Measurements from ENCODE around the gene NRF1.

NRF1 gene

DNA sequence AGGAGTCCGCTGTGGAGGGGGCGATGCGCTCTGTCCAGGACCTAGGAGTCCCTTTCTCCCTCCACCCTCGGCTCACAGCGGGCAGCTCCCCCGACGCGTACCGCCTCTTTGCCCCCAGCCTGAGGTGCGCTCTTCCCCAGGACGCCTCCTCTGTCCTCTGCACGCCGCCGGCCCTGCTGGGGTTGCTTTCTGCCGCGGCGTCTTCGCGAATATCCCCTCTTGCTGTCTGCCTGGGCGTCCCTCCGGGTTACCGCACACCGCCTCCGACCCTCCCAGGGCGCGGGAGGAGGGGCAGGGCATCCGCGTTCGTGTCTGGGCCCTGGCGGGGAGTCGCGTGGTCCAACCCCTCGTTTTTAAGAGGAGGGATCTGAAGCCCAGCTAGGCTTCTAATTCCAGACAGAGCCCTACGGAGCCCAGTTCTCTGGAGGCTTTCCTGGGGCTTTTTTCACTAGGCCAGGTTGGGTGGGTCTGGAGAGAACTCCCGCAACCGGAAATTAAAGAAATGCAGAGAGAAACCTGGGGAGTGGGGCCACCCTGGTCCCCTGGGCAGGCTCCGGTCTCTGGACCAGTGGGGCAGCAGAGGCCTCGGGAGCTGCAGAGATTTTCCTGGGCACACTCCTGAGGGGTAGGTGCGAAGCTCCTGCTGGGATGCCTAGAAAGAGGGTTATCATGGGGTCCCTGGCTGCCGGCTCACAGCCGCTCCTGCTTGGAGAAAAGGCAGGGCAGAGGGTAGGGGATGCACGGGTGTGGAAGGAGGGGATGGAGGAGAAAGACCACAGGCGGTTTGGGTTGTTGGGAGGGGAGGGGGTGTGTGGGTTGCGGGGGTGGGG is 174.4 kb downstream of the NRF1 start:
- ChIA-PET CTCF (interaction anchor here (0.8 to 1.9 kb wide), 2 partner anchors 25 to 34 kb away, joined by 3 to 5 read pairs; no protein-coding TSS in a partner anchor), POLR2A (interaction anchor here (0.6 kb wide), 1 partner anchor 18 kb away, joined by 3 read pairs; no protein-coding TSS in a partner anchor)
- DNase-seq (ENCODE audit: extremely low spot score): no peak
- TF ChIP-seq CTCF (IDR thresholded peaks at IDR 0.05; ENCODE audit: control extremely low read depth, extremely low read depth, low read depth, missing control alignments): no peak

GRCh38 chr7:129786825-129787563 is 175.5 kb downstream of the NRF1 start:
- no peak for TF ChIP-seq CTCF (IDR thresholded peaks at IDR 0.05; ENCODE audit: control extremely low read depth, extremely low read depth, low read depth, missing control alignments)
- ChIA-PET POLR2A (no interaction called here), CTCF (interaction anchor here (1.9 kb wide), 1 partner anchor 33 kb away, joined by 5 read pairs; no protein-coding TSS in a partner anchor)
- DNase-seq (ENCODE audit: extremely low spot score): no peak

DNA sequence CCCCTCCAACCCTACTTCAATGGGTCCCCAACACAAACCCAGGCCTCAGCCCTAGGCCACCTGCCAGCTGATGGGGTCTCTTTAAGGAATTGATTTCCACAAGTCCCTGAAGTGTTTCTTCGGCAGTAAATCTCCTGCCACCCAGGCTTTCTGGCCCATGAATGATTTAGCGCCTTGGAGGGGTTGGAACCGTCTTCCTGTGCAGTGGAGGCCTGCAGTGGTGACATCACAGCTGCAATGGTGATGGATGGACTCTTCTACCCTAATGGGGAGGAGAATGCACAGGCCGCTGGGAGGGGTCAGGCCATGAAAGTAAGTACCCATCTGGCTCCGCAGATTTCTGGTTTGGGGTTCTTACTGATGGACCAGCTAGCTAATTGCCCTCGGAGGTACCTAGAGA is 177.5 kb downstream of the NRF1 start:
- no peak for TF ChIP-seq CTCF (IDR thresholded peaks at IDR 0.05; ENCODE audit: control extremely low read depth, extremely low read depth, low read depth, missing control alignments)
- ChIA-PET POLR2A (no interaction called here), CTCF (interaction anchor here (1.0 kb wide), 1 partner anchor 37 kb away, joined by 3 read pairs; no protein-coding TSS in a partner anchor)
- no peak for DNase-seq (ENCODE audit: extremely low spot score)

- ChIA-PET POLR2A (no interaction called here), CTCF (interaction anchor here (0.9 to 1.0 kb wide), 2 partner anchors 26 to 29 kb away, joined by 3 read pairs; no protein-coding TSS in a partner anchor)
- DNase-seq (ENCODE audit: extremely low spot score): no peak
- no peak for TF ChIP-seq CTCF (IDR thresholded peaks at IDR 0.05; ENCODE audit: control extremely low read depth, extremely low read depth, low read depth, missing control alignments)
Measured at GRCh38 chr7:129789652-129790051, 178.1 kb downstream of the NRF1 start.

- no peak for TF ChIP-seq CTCF (IDR thresholded peaks at IDR 0.05; ENCODE audit: control extremely low read depth, extremely low read depth, low read depth, missing control alignments)
Measured at GRCh38 chr7:129790136-129790535, 178.6 kb downstream of the NRF1 start.

GRCh38 chr7:129792721-129793120 is 181.2 kb downstream of the NRF1 start:
- TF ChIP-seq CTCF (IDR thresholded peaks at IDR 0.05; ENCODE audit: control extremely low read depth, extremely low read depth, low read depth, missing control alignments): no peak
- ChIA-PET CTCF (interaction anchor here (0.9 kb wide), 1 partner anchor 11 kb away, joined by 3 read pairs; no protein-coding TSS in a partner anchor), POLR2A (no interaction called here)
- DNase-seq (ENCODE audit: extremely low spot score): no peak

More at GRCh38 chr7:129790136-129790535, 178.6 kb downstream of the NRF1 start:
- DNase-seq (ENCODE audit: extremely low spot score): no peak
- ChIA-PET POLR2A (no interaction called here), CTCF (interaction anchor here (0.9 to 1.0 kb wide), 2 partner anchors 25 to 30 kb away, joined by 3 read pairs; no protein-coding TSS in a partner anchor)
